ENCODE results near the gene KLK14. TPM values are rescaled to one million over a fixed set of nuclear protein-coding genes. Genes with fewer than 3 reads are reported as not detected.

The KLK14 gene
- total and polyA plus RNA-seq, 9 donors, result 0.10 to 1.5 (median 0.32) TPM; not detected in 5

- H3K4me1 ChIP-seq (ENCODE audit: insufficient read depth), result peaks cover 7% of the 10 kb centered on the region
- no peak overlapping the region for H3K27ac ChIP-seq
- no peak for TF ChIP-seq EP300 (IDR thresholded peaks at IDR 0.05)
- no peak for TF ChIP-seq POLR2A (IDR thresholded peaks at IDR 0.05)
- no peak for TF ChIP-seq CTCF (IDR thresholded peaks at IDR 0.05)
- no peaks in the 10 kb centered on the region for H3K9me3 ChIP-seq
- no peaks in the 10 kb centered on the region for H3K36me3 ChIP-seq
- H3K4me3 ChIP-seq, result no peak overlapping the region
- no peaks in the 10 kb centered on the region for H3K27me3 ChIP-seq
- 61 to 65% (median 65%) methylated on average over 8 of the region's 8 CpGs for WGBS, 3 donors
- DNase-seq, result no peak
- intact Hi-C loops (cut with DNase I), result loop anchor here in 1 of 4 donors (5.0 to 10.0 kb wide), 2 partner anchors 71 to 158 kb away; no protein-coding TSS in a partner anchor
Observed at GRCh38 chr19:51093101-51093500, 10.4 kb upstream of the KLK14 start.

GRCh38 chr19:51091895-51092873 lies 9.5 kb upstream of the KLK14 start:
- Histone ChIP-seq H3K4me1 (ENCODE audit: insufficient read depth) (peaks cover 7% of the 10 kb centered on the region), H3K36me3 (no peaks in the 10 kb centered on the region), H3K9me3 (no peaks in the 10 kb centered on the region), H3K4me3 (no peak overlapping the region), H3K27me3 (no peaks in the 10 kb centered on the region), H3K27ac (no peak overlapping the region)
- DNase-seq, result no peak
- WGBS, 3 donors, result 45 to 53% (median 50%) methylated on average over 16 of the region's 16 CpGs
- TF ChIP-seq POLR2A (IDR thresholded peaks at IDR 0.05), result no peak
- no peak for TF ChIP-seq EP300 (IDR thresholded peaks at IDR 0.05)
- no peak for TF ChIP-seq CTCF (IDR thresholded peaks at IDR 0.05)
- intact Hi-C loops (cut with DNase I), result loop anchor here in 1 of 4 donors (5.0 to 10.0 kb wide), 2 partner anchors 70 to 157 kb away; no protein-coding TSS in a partner anchor

GRCh38 chr19:51091126-51091525 lies 8.4 kb upstream of the KLK14 start:
- Histone ChIP-seq H3K27ac (no peak overlapping the region), H3K27me3 (no peaks in the 10 kb centered on the region), H3K36me3 (no peaks in the 10 kb centered on the region), H3K4me1 (ENCODE audit: insufficient read depth) (peaks cover 7% of the 10 kb centered on the region), H3K9me3 (no peaks in the 10 kb centered on the region), H3K4me3 (no peak overlapping the region)
- DNase-seq, result no peak
- TF ChIP-seq EP300 (IDR thresholded peaks at IDR 0.05) (no peak), POLR2A (IDR thresholded peaks at IDR 0.05) (no peak), CTCF (IDR thresholded peaks at IDR 0.05) (no peak)
- WGBS, 3 donors, result 78 to 87% (median 81%) methylated on average over 10 of the region's 10 CpGs
- intact Hi-C loops (cut with DNase I), result loop anchor here in 1 of 4 donors (5.0 to 10.0 kb wide), 2 partner anchors 69 to 156 kb away; no protein-coding TSS in a partner anchor

- TF ChIP-seq EP300 (IDR thresholded peaks at IDR 0.05), result no peak
- no peak for TF ChIP-seq POLR2A (IDR thresholded peaks at IDR 0.05)
- no peak for TF ChIP-seq CTCF (IDR thresholded peaks at IDR 0.05)
- no peak overlapping the region for H3K4me3 ChIP-seq
- H3K9me3 ChIP-seq, result no peaks in the 10 kb centered on the region
- no peak overlapping the region for H3K27ac ChIP-seq
- DNase-seq, result no peak
- intact Hi-C loops (cut with DNase I), result loop anchor here in 1 of 4 donors (5.0 to 10.0 kb wide), 2 partner anchors 68 to 156 kb away; no protein-coding TSS in a partner anchor
- H3K27me3 ChIP-seq, result no peaks in the 10 kb centered on the region
- H3K4me1 ChIP-seq (ENCODE audit: insufficient read depth), result peaks cover 7% of the 10 kb centered on the region
- H3K36me3 ChIP-seq, result no peaks in the 10 kb centered on the region
- 36 to 49% (median 41%) methylated on average over 8 of the region's 8 CpGs for WGBS, 3 donors
Observed at GRCh38 chr19:51090471-51090870, 7.8 kb upstream of the KLK14 start.
